Liver (tissue), 3 donors: ENCODE results near the gene BTBD8.

Experiments
- CTCF ChIP-seq: fragments of 150-350 bp; IDR thresholded peaks from 2 replicates; pipeline ENCODE4 v1.5.1; 2017; ENCODE audit warnings: improper control_type of control experiment, low read depth, low read length; ENCODE audit not compliant: missing input control
- EGR1 ChIP-seq, 2 donors: IDR thresholded peaks; 2 replicates each; pipeline ENCODE4 v1.6.1; 2016 to 2018; ENCODE audit warnings: antibody characterized with exemption in 2 of 2, low read depth in 2 of 2
- JUND ChIP-seq, 2 donors: IDR thresholded peaks; 2 replicates each; pipeline ENCODE4 v1.6.1; 2016; ENCODE audit warnings: antibody characterized with exemption in 2 of 2
- MAX ChIP-seq: IDR thresholded peaks from 2 replicates; pipeline ENCODE4 v1.6.1; 2016; ENCODE audit warnings: antibody characterized with exemption
- RAD21 ChIP-seq, 2 donors: IDR thresholded peaks; 2 replicates each; pipeline ENCODE4 v1.6.1; 2016; ENCODE audit warnings: antibody characterized with exemption in 2 of 2, mild to moderate bottlenecking in 2 of 2
- RXRA ChIP-seq, 2 donors: IDR thresholded peaks; 2 replicates each; pipeline ENCODE4 v1.6.1; 2017 to 2018; ENCODE audit warnings: antibody characterized with exemption in 2 of 2, mild to moderate bottlenecking in 1 of 2
- SP1 ChIP-seq: IDR thresholded peaks from 2 replicates; pipeline ENCODE4 v1.6.1; 2018; ENCODE audit warnings: antibody characterized with exemption, mild to moderate bottlenecking
- YY1 ChIP-seq: IDR thresholded peaks from 2 replicates; pipeline ENCODE4 v1.6.1; 2016; ENCODE audit warnings: antibody characterized with exemption, mild to moderate bottlenecking
- TF ChIP-seq, protein P1 (sequence below): IDR thresholded peaks from 2 replicates; pipeline ENCODE4 v1.6.1; 2016; ENCODE audit warnings: antibody characterized with exemption
- TF ChIP-seq, protein P2 (sequence below): IDR thresholded peaks from 2 replicates; pipeline ENCODE4 v1.6.1; 2016; ENCODE audit warnings: antibody characterized with exemption
- donor health status: healthy.
- donor health status: healthy.

- TF ChIP-seq JUND (IDR thresholded peaks at IDR 0.05) (no peak), RAD21 (IDR thresholded peaks at IDR 0.05) (no peak), MAX (no peak), CTCF (no peak), SP1 (no peak), EGR1 (IDR thresholded peaks at IDR 0.05; ENCODE audit: low read depth in 2 of 2) (no peak), YY1 (no peak), RXRA (IDR thresholded peaks at IDR 0.05) (no peak)
- TF ChIP-seq, protein P1, sequence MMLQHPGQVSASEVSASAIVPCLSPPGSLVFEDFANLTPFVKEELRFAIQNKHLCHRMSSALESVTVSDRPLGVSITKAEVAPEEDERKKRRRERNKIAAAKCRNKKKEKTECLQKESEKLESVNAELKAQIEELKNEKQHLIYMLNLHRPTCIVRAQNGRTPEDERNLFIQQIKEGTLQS: no peak
- TF ChIP-seq, protein P2, sequence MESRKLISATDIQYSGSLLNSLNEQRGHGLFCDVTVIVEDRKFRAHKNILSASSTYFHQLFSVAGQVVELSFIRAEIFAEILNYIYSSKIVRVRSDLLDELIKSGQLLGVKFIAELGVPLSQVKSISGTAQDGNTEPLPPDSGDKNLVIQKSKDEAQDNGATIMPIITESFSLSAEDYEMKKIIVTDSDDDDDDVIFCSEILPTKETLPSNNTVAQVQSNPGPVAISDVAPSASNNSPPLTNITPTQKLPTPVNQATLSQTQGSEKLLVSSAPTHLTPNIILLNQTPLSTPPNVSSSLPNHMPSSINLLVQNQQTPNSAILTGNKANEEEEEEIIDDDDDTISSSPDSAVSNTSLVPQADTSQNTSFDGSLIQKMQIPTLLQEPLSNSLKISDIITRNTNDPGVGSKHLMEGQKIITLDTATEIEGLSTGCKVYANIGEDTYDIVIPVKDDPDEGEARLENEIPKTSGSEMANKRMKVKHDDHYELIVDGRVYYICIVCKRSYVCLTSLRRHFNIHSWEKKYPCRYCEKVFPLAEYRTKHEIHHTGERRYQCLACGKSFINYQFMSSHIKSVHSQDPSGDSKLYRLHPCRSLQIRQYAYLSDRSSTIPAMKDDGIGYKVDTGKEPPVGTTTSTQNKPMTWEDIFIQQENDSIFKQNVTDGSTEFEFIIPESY: no peak
Measured at GRCh38 chr1:92108631-92109030, 28.5 kb downstream of the BTBD8 start.
